SK-MEL-5 (cell line): ENCODE data around the gene GPR39. TPM values are rescaled to one million over a fixed set of nuclear protein-coding genes. Genes with fewer than 3 reads are reported as not detected.

ENCODE experiments used
- DNase-seq: peaks from one replicate; pipeline ENCODE4 v3.0.0-alpha.2; 2016; ENCODE audit warnings: low read depth, low spot score
- in situ Hi-C: cut with HindIII; loops from 2 replicates; pipeline ENCODE4 v1.10.0; 2016; ENCODE audit warnings: low sequenced_read_pairs, high pct_unique_total_duplicates, low pct_unique_long_range_greater_than_20kb
- total RNA-seq: library from RNA; depleted of rRNA; stranded (reverse); fragments of >200 nt; shearing (Covaris generic); gene quantifications from 2 replicates; pipeline ENCODE4 v1.2.3, GENCODE V29; 2014

The GPR39 gene
- total RNA-seq, 1 experiment from 2014 or later, result 0.32 TPM

DNA sequence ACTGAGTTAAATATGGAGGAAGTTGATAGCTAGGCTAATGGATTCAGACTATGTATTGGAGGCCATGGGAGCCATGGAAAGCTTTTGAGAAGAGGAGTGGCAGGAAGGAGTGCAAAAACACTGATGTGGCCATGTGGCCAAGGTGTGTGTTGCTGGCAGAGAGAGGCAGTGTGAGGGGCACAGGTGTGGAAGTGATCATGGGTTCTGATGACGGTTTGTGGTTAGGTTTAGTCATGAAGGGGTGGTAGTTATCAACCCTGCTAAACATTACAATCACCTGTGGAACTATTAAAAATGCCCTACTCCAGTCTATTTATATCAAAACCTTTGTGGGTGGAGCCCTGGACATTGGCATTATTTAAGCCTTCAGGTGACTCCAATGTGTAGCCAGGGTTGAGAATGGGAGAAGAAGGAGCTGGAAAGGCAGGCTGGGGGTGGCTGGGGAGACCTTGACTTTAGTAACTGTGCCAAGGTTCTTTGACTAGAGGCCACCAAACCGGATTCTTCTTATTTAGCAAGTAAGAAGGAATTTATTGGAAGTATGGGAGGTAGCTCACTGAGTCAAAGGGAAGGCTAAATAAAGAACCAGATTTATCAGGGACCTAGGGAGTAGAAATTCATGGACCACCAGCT lies 13.5 kb downstream of the GPR39 start:
- in situ Hi-C loops, result no loop called here
- no peak for DNase-seq

DNA sequence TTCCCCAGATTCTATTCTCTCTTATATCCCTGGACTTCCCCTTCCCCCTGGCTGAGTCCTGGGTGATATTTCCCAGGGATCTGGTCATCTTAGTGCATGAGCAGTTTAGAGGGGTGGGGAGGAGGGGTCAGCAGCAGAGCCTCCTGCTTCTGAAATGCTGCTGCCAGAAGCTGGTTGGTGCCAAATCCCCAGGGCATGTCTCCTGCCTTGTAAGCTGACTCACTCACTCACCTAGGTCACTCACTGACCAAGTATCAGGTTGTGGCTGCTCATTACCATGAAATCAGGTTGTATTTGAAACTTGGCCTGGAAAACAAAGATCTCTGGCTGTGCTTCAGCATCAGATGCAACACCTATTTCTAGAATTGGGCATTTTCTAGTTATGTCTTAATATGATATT lies 14.3 kb downstream of the GPR39 start:
- in situ Hi-C loops, result no loop called here
- DNase-seq, result no peak

DNA sequence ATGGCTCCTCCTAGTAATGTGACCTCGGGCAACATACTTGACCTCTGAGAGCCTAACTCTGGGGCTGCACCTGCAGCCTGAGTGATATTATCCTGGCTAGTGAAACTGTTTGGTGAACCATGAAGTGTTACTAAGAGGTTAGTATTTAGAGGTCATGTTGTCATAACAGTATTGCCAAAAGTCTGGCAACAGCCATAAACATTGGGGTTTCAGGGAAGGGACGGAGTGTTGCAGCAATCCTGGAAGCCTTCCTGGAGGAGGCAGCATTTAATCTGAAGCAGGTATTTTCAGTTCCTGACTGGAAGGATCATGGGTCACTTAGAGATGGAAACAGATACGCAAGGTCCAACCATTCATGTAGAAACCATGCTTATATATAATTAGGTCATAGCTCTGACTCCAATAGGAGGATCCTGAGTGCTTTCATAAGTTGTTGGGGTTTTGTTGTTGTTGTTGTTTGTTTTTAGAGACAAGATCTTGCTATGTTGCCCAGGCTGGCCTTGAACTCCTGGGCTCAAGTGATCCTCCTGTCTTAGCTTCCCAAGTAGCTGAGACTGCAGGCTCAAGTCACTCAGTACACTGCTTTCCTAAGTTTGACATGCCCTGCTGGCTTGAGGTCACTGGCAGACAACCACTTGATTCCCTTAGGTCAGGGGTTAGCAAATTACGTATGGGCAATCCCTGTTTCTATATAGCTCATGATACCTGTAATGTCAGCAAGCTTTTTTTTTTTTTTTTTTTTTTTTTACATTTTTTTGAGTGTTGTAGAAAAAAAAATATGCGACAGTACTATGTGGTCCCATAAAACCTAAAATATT lies 21.5 kb downstream of the GPR39 start:
- DNase-seq, result no peak
- in situ Hi-C loops, result no loop called here

DNA sequence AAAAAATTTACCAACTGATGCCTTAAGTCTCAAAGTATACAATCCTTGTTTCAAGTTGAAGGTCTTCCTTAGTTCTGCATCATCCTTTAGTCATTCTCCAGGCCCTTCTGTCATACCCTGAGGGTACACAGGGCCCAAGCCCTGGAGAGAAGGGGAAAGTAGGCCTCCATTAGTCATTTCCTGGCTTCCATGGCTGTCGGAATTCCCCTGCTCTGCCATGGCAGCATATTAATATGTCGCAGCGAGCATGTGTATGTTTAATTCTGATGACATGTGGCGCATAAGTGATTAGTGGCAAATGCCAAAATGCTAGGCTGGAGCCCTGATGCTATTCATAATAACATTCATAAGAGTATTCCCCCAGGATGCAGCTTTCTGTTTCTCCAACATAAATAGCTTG lies 22.1 kb downstream of the GPR39 start:
- peak; percentile 9 for DNase-seq
- in situ Hi-C loops, result no loop called here

DNA sequence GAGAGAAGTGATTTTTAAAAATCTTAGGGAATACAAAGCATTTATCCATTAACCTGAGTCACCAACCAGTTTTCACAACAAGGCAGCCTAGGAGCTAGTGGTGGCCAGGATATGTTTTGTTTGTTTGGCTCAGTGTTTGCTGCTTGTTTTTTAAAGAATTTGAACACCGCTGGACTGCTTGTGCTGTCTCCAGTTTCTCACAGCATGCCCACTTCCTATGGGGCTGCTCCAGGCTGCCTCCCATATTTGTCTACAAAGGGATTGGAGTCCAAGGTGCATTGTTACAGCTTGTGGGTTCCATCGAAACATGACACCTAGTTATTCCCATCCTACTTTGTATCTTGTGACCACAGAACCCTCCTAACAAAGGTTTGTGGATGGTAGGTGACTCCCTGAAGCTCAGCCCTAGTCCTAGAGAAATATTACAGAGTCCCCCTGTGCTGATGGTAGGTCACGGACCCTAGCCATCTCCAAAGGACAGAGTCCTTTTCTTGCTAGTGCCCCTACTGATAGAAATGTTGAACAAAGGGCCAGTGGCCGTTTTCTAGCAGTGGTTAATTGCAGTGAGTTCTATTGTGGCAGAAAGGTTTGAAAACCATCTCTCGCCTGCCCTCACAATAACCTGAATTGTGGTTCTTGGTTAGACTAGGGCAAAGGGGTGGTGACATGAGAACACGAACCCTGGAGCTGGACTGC lies 23.2 kb downstream of the GPR39 start:
- no peak for DNase-seq
- in situ Hi-C loops, result no loop called here

DNA sequence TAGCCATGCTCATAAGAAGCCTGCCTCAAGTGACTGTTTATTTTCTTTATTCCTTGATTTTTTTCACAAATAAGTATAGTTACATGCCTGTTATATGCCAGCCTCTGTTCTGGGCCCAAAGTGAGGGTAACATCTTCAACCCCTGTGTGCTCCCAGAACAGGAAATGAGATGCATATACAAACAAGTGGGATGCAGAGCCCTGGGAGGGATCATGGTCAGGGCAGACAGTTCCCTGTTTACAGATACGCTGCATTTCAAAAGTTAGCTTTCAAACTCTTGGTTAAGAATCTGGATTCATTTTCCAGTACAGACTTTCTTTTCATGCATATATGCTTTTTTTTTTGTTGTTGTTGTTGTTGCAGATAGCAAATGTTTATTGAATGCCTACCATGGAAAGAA lies 24.4 kb downstream of the GPR39 start:
- in situ Hi-C loops, result no loop called here
- no peak for DNase-seq

DNA sequence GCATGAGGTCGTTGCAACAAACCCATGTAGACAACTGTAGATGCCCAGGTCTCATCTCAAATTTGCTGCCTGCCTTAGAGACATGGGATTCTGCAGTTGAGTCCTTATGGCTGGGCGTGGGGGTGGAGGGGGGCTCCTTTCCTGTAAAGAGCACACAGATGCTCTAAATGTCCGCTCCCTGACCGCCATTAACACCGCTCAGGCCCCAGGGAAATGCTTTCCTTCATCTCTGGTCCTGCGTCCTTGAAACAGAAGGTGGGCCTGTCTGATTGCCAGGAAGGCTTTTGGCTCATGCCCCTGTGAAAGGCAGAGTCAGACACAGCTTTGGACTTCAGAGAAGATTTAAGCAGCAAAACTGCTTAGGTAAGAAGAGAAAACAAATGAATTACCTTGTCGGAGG lies 25.7 kb downstream of the GPR39 start:
- in situ Hi-C loops, result no loop called here
- DNase-seq, result no peak

DNA sequence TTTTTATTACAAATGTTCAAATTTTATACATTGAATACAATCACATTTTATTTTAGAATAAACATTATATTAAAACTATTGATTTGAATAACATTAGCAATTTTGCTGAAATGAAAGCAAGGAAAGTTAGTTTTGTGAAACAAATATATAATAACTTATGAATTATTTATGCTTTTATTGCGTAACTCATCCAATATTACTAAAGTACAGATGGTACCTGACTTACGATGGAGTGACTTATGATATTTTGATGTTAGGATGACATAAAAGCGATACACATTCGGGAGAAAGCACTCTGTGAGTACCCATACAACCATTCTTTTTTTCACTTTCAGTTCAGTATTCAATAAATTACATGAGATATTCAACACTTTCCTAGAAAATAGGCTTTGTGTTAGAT lies 26.5 kb downstream of the GPR39 start:
- in situ Hi-C loops, result no loop called here
- DNase-seq, result no peak

DNA sequence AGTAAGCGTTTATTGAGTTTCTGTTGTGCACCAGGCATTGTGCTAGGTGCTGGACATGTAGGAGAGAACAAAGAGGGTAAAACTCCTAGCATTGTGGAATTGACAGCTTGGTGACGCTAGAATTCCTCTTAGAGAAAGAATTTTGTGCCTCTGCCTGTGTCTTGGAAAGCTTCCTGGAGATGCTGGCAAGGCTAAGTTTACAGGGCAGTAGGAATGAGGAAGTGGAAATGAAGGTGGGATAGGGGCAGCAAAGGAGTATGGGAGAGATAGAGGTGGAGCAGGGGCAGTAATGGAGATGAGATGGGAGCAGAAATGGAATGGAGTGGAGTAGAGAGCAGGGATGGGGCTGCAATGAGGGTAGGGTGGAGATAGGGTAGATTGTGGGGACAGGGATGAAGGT lies 29.8 kb downstream of the GPR39 start:
- DNase-seq, result no peak
- in situ Hi-C loops, result no loop called here

DNA sequence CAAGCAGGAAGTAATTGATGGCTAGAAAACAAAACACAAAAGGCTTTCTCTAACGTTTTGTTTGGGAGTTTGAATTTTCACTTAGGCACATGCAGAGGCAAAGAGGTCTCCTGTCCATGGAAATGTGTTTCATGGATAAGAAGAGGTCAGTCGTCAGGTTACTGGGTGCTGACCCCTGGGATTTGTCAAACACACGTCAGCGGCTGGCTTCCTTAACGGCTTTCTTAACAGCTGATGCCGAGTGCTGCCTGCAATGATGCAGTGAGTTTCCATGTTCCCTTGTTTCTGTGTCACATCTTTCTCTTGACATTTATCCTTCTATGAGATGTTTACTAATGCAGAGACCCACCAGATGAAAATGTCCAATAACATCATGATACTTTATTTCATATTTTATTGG lies 31.7 kb downstream of the GPR39 start:
- no peak for DNase-seq
- in situ Hi-C loops, result no loop called here

DNA sequence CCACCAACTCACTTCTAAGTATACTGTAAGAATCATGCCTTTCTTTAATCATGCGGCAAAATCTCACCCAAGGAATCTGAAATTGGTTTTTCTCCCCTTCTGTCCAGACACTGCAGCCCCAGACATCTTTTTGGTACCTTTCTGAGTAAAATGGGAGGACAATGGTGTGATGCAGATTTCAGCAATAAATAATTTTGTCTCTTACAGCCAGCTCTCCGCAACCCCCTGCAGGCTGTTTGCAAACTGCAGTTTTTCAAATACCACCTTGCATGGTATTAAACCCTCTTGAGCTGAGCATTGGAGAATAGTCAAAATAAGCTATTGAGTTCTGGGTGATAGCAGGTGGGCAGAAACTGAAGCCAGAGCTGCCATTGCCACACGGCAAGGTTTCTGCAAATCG lies 32.2 kb downstream of the GPR39 start:
- DNase-seq, result peak; percentile 35
- in situ Hi-C loops, result no loop called here

DNA sequence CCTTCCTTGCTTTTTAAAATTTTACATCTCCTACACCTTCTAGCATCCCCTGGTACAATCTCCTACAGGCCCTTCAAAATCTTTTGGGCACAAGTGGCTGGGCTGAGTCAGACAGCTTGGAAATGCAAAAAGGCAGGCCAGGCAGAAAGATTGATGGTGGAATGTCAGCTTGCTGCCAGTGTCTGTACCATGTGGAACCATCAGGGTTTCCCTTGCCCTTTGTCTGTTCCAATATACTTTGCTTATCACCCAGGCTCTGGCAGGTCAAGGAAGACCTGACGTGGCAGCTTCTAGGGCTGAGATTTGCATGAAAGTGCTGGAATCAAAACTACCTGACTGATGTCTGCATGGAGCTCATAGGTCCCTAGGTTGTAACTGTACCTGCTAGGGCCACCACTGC lies 33.3 kb downstream of the GPR39 start:
- in situ Hi-C loops, result no loop called here

DNA sequence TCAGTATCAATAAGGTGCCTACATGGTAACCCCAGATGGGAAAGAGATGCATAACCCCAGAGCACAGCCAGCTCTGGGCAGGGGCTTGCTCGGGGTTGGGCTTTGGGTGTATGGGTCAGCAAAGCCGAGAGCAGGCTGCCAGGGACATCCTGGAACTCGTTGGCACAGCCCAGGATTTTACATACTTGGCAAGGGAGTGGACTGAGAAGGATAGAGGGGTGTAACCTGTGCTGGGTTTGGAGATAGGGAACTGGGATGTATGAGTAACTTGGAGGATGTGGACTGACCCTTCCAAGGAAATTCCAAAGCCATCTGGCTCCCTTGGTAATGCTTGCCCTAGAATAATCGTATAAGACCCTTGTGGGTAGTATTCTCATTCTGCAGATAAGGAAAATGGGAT lies 44.2 kb downstream of the GPR39 start:
- no peak for DNase-seq
- in situ Hi-C loops, result no loop called here

More for the DNA sequence above, 33.3 kb downstream of the GPR39 start:
- no peak for DNase-seq

DNA sequence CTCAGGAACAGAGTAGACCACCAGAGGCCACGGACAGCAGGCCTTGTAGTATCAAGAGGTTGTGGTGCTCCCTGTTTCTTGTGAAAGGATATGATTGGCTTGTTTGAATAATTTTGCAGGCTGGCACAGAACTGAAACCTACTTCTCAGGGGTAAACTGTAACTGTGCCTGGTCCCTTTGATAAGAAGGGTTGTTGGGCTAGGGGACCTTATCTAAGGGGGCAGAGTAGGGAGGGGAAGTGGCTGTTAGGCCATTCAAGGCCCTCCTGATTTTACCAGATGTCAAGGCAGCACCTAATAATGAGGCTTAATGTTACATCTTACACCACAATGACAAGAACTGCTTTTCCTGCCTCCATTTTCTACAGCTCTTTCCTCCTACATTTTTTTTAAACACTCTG lies 45.6 kb downstream of the GPR39 start:
- DNase-seq, result no peak
- in situ Hi-C loops, result no loop called here

DNA sequence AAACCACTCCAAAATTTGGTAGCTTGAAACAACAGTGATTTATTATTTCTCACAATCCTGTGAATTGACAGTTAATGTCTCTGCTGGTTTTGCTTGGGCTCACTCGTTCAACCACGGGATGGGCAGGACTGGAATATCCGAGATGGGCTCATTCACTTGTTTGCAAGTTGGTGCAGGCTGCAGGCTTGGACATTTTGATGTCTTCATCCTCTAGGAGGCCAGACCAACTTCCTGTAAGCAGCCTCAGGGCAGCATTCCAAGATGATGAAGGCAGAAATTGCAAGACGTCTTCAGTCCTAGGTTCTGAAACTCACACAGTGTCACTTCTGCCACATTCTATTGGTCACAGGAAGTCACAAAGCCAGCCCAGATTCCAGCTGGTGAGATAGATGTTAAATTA lies 47.1 kb downstream of the GPR39 start:
- in situ Hi-C loops, result no loop called here
- no peak for DNase-seq

DNA sequence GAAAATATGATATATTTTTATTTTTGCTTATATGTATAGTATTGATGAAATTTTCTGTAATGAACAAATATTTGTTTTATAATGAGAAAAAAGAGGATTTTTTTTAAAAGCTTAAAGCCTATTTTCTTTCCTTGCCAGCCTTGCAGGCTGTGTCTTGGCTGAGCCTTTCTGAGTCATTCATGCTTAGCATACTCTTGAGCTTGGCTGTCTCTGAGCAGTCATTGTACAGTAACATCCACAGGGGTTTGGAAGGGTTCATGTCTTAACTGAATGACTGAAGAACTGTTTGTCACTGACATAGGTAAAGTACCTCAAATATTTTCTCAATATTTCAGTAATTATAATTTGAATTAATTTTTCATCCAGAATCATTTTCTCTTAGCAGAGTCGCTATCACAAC lies 49.3 kb downstream of the GPR39 start:
- no peak for DNase-seq
- in situ Hi-C loops, result no loop called here

DNA sequence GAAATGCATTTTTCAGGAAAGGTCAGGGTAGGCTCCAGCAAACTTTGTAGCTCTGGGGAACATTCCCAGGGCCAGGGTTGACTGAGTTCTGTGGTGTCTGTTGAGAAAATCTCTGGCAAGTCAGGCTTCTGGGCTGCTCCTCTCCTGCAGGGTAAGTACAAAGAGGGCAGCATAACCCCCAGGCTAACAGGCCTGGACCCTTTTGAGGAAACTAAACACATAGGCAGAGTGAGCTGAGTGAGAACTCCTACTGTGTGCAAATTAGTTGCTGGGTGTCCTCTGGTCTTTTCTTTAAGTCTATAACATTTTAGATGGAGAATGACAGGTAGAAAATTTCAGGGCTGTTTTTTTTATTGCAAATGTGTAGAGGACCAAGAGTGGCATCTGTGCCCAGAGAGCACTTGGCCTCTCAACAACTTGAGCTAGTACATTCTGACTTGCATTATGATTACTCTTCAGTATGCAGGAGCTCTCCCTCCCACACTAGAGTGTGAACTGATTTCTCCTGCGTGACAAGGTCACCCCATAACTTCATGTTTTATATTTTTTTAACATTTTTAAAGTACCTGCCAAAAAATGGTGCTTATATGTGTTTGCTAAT lies 49.9 kb downstream of the GPR39 start:
- DNase-seq, result no peak
- in situ Hi-C loops, result no loop called here

DNA sequence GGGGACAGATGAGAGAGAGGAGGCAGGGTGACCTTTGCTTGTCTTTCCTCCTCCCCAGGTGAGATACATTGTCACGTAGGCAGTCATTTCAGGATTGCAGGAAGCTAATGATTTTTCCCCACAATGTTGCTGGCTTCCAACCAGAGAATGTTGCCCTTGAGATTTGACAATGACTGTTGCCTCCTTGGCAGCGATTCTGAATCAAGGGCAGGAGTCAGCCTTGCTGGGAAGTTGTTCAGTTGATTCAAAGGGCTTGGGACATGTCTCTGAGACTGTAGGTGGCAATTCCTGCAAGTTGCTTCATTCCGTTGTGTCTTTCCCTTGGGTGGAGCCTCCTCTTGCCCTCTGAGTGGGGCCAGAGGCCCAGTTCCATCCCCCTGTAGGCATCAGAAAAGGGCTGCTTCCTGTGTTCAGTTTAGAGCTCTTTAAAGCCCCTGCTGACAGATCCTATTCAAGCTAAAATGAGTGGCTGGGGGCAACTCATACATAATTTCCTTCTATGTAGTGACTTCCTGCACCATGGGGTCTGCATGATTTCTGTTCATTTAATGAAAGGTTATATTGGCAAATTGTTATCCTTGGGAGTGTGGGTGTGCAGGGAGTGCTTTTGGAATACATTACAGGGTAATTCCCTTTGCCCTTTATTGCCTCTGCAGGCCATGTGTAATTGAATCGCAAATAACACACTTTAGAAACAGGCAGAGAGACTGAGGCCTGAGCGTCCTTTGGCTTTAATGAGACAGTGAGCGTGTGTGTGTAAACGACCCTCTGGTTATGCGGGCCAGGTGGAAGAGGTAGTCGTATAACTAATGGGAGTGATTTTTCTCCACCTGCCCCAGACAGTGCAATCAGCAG lies 52.4 kb downstream of the GPR39 start:
- in situ Hi-C loops, result no loop called here
- DNase-seq, result no peak
